Tibial nerve (tissue), 4 donors: ENCODE results near the gene LRRC3C.

Source experiments
- CTCF ChIP-seq, 5 experiments: fragments of 200-600 bp in 3 of 5; fragments of 450-650 bp in 2 of 5; sonication (generic) in 3 of 5; IDR thresholded peaks; one replicate each; pipeline ENCODE4 v1.5.1; 2016 to 2019; ENCODE audit warnings: antibody characterized with exemption in 5 of 5, mild to moderate bottlenecking in 3 of 5, moderate library complexity in 2 of 5
- EP300 ChIP-seq, 2 donors: sonication (generic); formaldehyde crosslinking; IDR thresholded peaks; one replicate each; pipeline ENCODE4 v1.6.1; 2017; ENCODE audit warnings: antibody characterized with exemption in 2 of 2, mild to moderate bottlenecking in 1 of 2
- POLR2A ChIP-seq, 2 donors: fragments of 450-650 bp; IDR thresholded peaks; one replicate each; pipeline ENCODE4 v1.6.1; 2017; ENCODE audit warnings: antibody characterized with exemption in 2 of 2, mild to moderate bottlenecking in 2 of 2, moderate library complexity in 2 of 2

DNA sequence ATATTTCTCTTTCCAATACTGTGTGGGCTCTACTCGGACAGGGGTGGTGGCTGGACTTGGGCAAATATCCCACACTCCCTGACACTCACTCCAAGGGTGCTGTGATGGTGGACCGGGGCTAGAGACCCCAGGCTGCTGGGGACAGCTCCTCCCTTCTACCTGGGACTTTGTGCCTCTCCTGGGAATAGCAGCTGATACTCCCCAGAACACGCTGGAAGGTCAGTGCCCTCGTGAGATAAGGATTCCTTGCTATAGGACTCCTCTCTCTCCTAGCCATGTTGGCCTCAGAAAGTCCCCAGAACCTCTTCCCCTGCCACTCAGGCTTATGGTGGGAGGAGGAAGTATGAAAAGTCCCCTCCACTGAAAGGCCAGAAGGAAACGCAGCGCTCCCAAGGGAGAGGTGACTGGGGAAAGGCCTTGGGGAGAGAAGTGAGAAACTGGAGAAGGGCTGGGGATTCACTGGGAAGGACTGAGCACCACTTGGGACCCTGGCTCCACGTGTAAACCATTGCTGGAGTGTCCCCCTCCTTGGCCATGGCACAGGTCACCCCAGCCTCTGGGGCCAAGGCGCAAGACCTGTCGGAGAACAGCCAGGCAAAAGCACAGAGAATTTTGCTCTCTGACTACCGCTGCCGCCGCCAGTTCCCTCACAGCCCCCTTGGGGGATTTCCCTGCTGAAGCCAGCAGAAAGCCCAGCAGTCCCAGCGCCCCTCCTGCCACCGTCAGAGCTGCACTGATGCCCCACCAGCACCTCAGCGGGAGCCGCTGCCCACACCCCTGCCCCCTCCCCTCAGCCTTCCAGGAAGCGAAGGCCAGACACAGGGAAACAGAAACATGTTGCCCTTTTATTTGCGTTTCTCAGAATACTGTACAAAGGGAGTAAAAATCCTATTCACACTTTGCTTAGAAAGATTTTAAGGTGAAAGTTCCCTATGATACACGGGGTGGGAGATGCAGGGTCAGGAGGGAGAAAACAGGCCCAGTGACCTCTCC, 7.0 kb upstream of the LRRC3C start:
- TF ChIP-seq CTCF (IDR thresholded peaks at IDR 0.05) (no peak), POLR2A (IDR thresholded peaks at IDR 0.05) (no peak), EP300 (IDR thresholded peaks at IDR 0.05) (no peak)
